Measurements from ENCODE around the gene EIF2D. TPM values are rescaled to one million over a fixed set of nuclear protein-coding genes. Genes with fewer than 3 reads are reported as not detected.

The EIF2D gene
- polyA plus RNA-seq, 3 donors = 16.4 to 31.6 (median 16.8) TPM

- H3K36me3 ChIP-seq (replicated peaks in 1 of 2; ENCODE audit: control insufficient read depth in 1 of 2, insufficient read depth in 2 of 2, low read length in 2 of 2) = peaks cover 42 to 52% of the 10 kb centered on the region in 2 donors
- peaks cover 61 to 83% of the 10 kb centered on the region in 2 donors for H3K4me1 ChIP-seq (ENCODE audit: control insufficient read depth in 1 of 2, insufficient read depth in 2 of 2, low read length in 2 of 2)
- H3K9me3 Mint-ChIP-seq = peaks cover 0 to 2% (median 0%) of the 10 kb centered on the region in 7 donors
- H3K27ac Mint-ChIP-seq = peak overlapping the region; percentile 16 to 99 (median 99)
- H3K9me3 ChIP-seq (replicated peaks in 1 of 2; ENCODE audit: control insufficient read depth in 1 of 2, insufficient read depth in 1 of 2, low read length in 2 of 2) = no peaks in the 10 kb centered on the region
- H3K4me3 ChIP-seq (replicated peaks in 1 of 3; ENCODE audit: low read depth in 2 of 3, low read length in 3 of 3) = peak overlapping the region in 2 of 3 experiments; percentile 95 to 99
- peak overlapping the region in 1 of 2 donors; percentile 100 for H3K27ac ChIP-seq (ENCODE audit: low read depth in 1 of 2, low read length in 2 of 2)
- peak in 1 of 3 donors; percentile 23 for DNase-seq
- peaks cover 60 to 64% of the 10 kb centered on the region in 2 donors for H3K36me3 Mint-ChIP-seq
- peak overlapping the region; percentile 100 for H3K9ac ChIP-seq (ENCODE audit: insufficient read depth, low read length, poor library complexity, severe bottlenecking)
- H3K79me2 ChIP-seq (ENCODE audit: insufficient read depth, low read length) = peaks cover 87% of the 10 kb centered on the region
- intact Hi-C loops (cut with micrococcal nuclease) = no loop called here
- peak overlapping the region; percentile 91 for H3K4me2 ChIP-seq (replicated peaks; ENCODE audit: extremely low read depth, low read length, poor library complexity, severe bottlenecking)
- no peak for TF ChIP-seq CTCF (IDR thresholded peaks at IDR 0.05)
- WGBS (ENCODE audit: insufficient coverage) = 72% methylated on average over 8 of the region's 10 CpGs
- peaks cover 0 to 5% (median 0%) of the 10 kb centered on the region in 3 donors for H3K27me3 Mint-ChIP-seq (ENCODE audit: low read depth in 3 of 3)
- H3K4me3 Mint-ChIP-seq = peak overlapping the region; percentile 98 to 99
- peaks cover 62% of the 10 kb centered on the region for H4K20me1 ChIP-seq (ENCODE audit: insufficient read depth, low read length)
- H3K4me1 Mint-ChIP-seq = peaks cover 78% of the 10 kb centered on the region
- no peaks in the 10 kb centered on the region for H3K27me3 ChIP-seq (ENCODE audit: control insufficient read depth in 2 of 2, insufficient read depth in 2 of 2, low read length in 2 of 2)
- no peak overlapping the region for H2AFZ ChIP-seq (ENCODE audit: insufficient read depth, low read depth, low read length, poor library complexity, severe bottlenecking)
Measured at GRCh38 chr1:206560007-206560716, 52.1 kb downstream of the EIF2D start.

GRCh38 chr1:206559672-206559995 lies 52.6 kb downstream of the EIF2D start:
- H3K27me3 Mint-ChIP-seq (ENCODE audit: low read depth in 3 of 3) = peaks cover 0 to 5% (median 0%) of the 10 kb centered on the region in 3 donors
- intact Hi-C loops (cut with micrococcal nuclease) = loop anchor here in 1 of 2 donors (2.0 kb wide), 1 partner anchor 21 kb away; no protein-coding TSS in a partner anchor
- Histone ChIP-seq H3K4me2 (replicated peaks; ENCODE audit: extremely low read depth, low read length, poor library complexity, severe bottlenecking) (peak overlapping the region; percentile 91), H3K36me3 (replicated peaks in 1 of 2; ENCODE audit: control insufficient read depth in 1 of 2, insufficient read depth in 2 of 2, low read length in 2 of 2) (peaks cover 37 to 47% of the 10 kb centered on the region in 2 donors), H4K20me1 (ENCODE audit: insufficient read depth, low read length) (peaks cover 57% of the 10 kb centered on the region), H3K4me3 (replicated peaks in 1 of 3; ENCODE audit: low read depth in 2 of 3, low read length in 3 of 3) (peak overlapping the region; percentile 93 to 99 (median 95)), H3K79me2 (ENCODE audit: insufficient read depth, low read length) (peaks cover 81% of the 10 kb centered on the region), H3K9ac (ENCODE audit: insufficient read depth, low read length, poor library complexity, severe bottlenecking) (peak overlapping the region; percentile 100), H3K4me1 (ENCODE audit: control insufficient read depth in 1 of 2, insufficient read depth in 2 of 2, low read length in 2 of 2) (peaks cover 61 to 78% of the 10 kb centered on the region in 2 donors), H3K27ac (ENCODE audit: low read depth in 1 of 2, low read length in 2 of 2) (peak overlapping the region; percentile 0 to 100), H3K9me3 (replicated peaks in 1 of 2; ENCODE audit: control insufficient read depth in 1 of 2, insufficient read depth in 1 of 2, low read length in 2 of 2) (no peaks in the 10 kb centered on the region), H2AFZ (ENCODE audit: insufficient read depth, low read depth, low read length, poor library complexity, severe bottlenecking) (no peak overlapping the region), H3K27me3 (ENCODE audit: control insufficient read depth in 2 of 2, insufficient read depth in 2 of 2, low read length in 2 of 2) (no peaks in the 10 kb centered on the region)
- no peak for TF ChIP-seq CTCF (IDR thresholded peaks at IDR 0.05)
- 78% methylated on average over 3 of the region's 5 CpGs for WGBS (ENCODE audit: insufficient coverage)
- H3K4me3 Mint-ChIP-seq = peak overlapping the region; percentile 98 to 99
- peaks cover 55 to 59% of the 10 kb centered on the region in 2 donors for H3K36me3 Mint-ChIP-seq
- peaks cover 0 to 2% (median 0%) of the 10 kb centered on the region in 7 donors for H3K9me3 Mint-ChIP-seq
- H3K4me1 Mint-ChIP-seq = peaks cover 74% of the 10 kb centered on the region
- DNase-seq = no peak
- H3K27ac Mint-ChIP-seq = peak overlapping the region in 6 of 7 donors; percentile 60 to 99 (median 99)
